DOHH2 (cell line): ENCODE measurements around the gene CLMN.

Source experiments
- EZH2phosphoT487 ChIP-seq: fragments of 200-600 bp; sonication (generic); IDR thresholded peaks from 2 replicates; pipeline ENCODE4 v1.6.1; 2017; ENCODE audit warnings: borderline replicate concordance, mild to moderate bottlenecking, antibody characterized with exemption, low read length, moderate library complexity, mixed read lengths
- TF ChIP-seq, protein P1 (sequence below): fragments of 200-600 bp; sonication (generic); IDR thresholded peaks from one replicate; pipeline ENCODE4 v1.5.1; 2014; ENCODE audit warnings: antibody characterized with exemption, mild to moderate bottlenecking, low read depth, low read length; ENCODE audit not compliant: poor library complexity, severe bottlenecking

DNA sequence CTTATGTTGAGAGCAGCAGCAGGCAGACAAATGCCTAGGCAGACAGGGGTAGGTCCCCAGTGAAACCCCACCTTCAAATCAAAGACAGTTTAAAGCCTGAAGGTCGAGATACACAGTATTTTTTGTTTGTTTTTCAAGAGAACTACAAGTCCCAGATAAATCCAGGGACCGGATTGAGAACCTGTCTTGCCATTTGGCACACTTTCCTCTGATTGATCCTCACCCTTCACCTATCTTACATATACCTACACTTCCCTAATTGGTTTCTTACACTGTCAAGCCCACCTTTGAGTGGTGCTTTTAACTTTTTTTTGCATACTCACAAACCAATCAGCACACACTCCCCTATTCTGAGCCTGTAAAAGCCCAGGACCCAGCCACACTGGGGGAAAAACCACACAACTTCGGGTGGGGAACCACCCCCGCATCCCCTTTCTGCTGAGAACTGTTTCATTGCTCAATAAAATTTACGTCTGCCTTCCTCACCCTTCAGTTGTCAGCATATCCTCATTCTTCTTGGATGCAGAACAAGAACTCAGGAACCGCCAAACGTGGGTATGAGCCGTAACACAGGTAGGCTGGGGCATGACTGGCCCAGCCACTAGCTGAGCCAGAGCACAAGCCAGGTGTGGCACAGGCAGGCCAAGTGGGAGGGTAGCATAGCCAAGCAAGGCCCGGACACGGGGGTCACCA, 173.5 kb downstream of the CLMN start:
- TF ChIP-seq, protein P1, sequence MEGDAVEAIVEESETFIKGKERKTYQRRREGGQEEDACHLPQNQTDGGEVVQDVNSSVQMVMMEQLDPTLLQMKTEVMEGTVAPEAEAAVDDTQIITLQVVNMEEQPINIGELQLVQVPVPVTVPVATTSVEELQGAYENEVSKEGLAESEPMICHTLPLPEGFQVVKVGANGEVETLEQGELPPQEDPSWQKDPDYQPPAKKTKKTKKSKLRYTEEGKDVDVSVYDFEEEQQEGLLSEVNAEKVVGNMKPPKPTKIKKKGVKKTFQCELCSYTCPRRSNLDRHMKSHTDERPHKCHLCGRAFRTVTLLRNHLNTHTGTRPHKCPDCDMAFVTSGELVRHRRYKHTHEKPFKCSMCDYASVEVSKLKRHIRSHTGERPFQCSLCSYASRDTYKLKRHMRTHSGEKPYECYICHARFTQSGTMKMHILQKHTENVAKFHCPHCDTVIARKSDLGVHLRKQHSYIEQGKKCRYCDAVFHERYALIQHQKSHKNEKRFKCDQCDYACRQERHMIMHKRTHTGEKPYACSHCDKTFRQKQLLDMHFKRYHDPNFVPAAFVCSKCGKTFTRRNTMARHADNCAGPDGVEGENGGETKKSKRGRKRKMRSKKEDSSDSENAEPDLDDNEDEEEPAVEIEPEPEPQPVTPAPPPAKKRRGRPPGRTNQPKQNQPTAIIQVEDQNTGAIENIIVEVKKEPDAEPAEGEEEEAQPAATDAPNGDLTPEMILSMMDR, result no peak
- no peak for TF ChIP-seq EZH2phosphoT487
